Measurements from ENCODE around the gene ARMC2.
"Not testable (repeated sequence)": the region's sequence is repeated elsewhere in the genome, so short reads cannot be mapped to it uniquely, and the experiment has no call there.

ARMC2 gene

GRCh38 chr6:108896111-108896661 is 48.0 kb downstream of the ARMC2 start:
- no peak for DNase-seq
- TF ChIP-seq POLR2A (IDR thresholded peaks at IDR 0.05; ENCODE audit: low read length) (no peak), GATA1 (IDR thresholded peaks at IDR 0.05; ENCODE audit: low read depth, low read length) (no peak)

GRCh38 chr6:108897371-108897770 is 49.1 kb downstream of the ARMC2 start:
- peak; percentile 73 to 77 for DNase-seq
- no peak for TF ChIP-seq POLR2A (IDR thresholded peaks at IDR 0.05; ENCODE audit: low read length)
- no peak for TF ChIP-seq GATA1 (IDR thresholded peaks at IDR 0.05; ENCODE audit: low read depth, low read length)

GRCh38 chr6:108902382-108902792 is 54.2 kb downstream of the ARMC2 start:
- no peak for DNase-seq

GRCh38 chr6:108903796-108904195 is 55.6 kb downstream of the ARMC2 start:
- DNase-seq: no peak
- TF ChIP-seq POLR2A (IDR thresholded peaks at IDR 0.05; ENCODE audit: low read length) (no peak), GATA1 (IDR thresholded peaks at IDR 0.05; ENCODE audit: low read depth, low read length) (no peak)

More at GRCh38 chr6:108902382-108902792, 54.2 kb downstream of the ARMC2 start:
- no peak for TF ChIP-seq POLR2A (IDR thresholded peaks at IDR 0.05; ENCODE audit: low read length)
- no peak for TF ChIP-seq GATA1 (IDR thresholded peaks at IDR 0.05; ENCODE audit: low read depth, low read length)

GRCh38 chr6:108904741-108905140 is 56.5 kb downstream of the ARMC2 start:
- peak; percentile 35 to 58 for DNase-seq
- TF ChIP-seq GATA1 (IDR thresholded peaks at IDR 0.05; ENCODE audit: low read depth, low read length) (no peak), POLR2A (IDR thresholded peaks at IDR 0.05; ENCODE audit: low read length) (no peak)

- TF ChIP-seq POLR2A (IDR thresholded peaks at IDR 0.05; ENCODE audit: low read length) (no peak), GATA1 (IDR thresholded peaks at IDR 0.05; ENCODE audit: low read depth, low read length) (no peak)
These were observed 66.2 kb downstream of the ARMC2 start for GRCh38 chr6:108914235-108915022.

GRCh38 chr6:108915258-108915657 is 67.0 kb downstream of the ARMC2 start:
- TF ChIP-seq POLR2A (IDR thresholded peaks at IDR 0.05; ENCODE audit: low read length) (no peak), GATA1 (IDR thresholded peaks at IDR 0.05; ENCODE audit: low read depth, low read length) (no peak)

More at GRCh38 chr6:108914235-108915022, 66.2 kb downstream of the ARMC2 start:
- peak; percentile 68 to 78 for DNase-seq

GRCh38 chr6:108916026-108916686 is 67.9 kb downstream of the ARMC2 start:
- no peak for TF ChIP-seq GATA1 (IDR thresholded peaks at IDR 0.05; ENCODE audit: low read depth, low read length)
- TF ChIP-seq POLR2A (IDR thresholded peaks at IDR 0.05; ENCODE audit: low read length): no peak
- DNase-seq: no peak

More at GRCh38 chr6:108915258-108915657, 67.0 kb downstream of the ARMC2 start:
- no peak for DNase-seq

GRCh38 chr6:108920751-108921150 is 72.5 kb downstream of the ARMC2 start:
- DNase-seq: no peak
- no peak for TF ChIP-seq POLR2A (IDR thresholded peaks at IDR 0.05; ENCODE audit: low read length)
- no peak for TF ChIP-seq GATA1 (IDR thresholded peaks at IDR 0.05; ENCODE audit: low read depth, low read length)

GRCh38 chr6:108921547-108922361 is 73.5 kb downstream of the ARMC2 start:
- no peak for TF ChIP-seq GATA1 (IDR thresholded peaks at IDR 0.05; ENCODE audit: low read depth, low read length)
- no peak for TF ChIP-seq POLR2A (IDR thresholded peaks at IDR 0.05; ENCODE audit: low read length)
- no peak for DNase-seq

- DNase-seq: no peak
- TF ChIP-seq POLR2A (IDR thresholded peaks at IDR 0.05; ENCODE audit: low read length): no peak
- TF ChIP-seq GATA1 (IDR thresholded peaks at IDR 0.05; ENCODE audit: low read depth, low read length): no peak
These were observed 74.3 kb downstream of the ARMC2 start for GRCh38 chr6:108922499-108922898.

- DNase-seq: no peak
- TF ChIP-seq GATA1 (IDR thresholded peaks at IDR 0.05; ENCODE audit: low read depth, low read length): no peak
- TF ChIP-seq POLR2A (IDR thresholded peaks at IDR 0.05; ENCODE audit: low read length): no peak
These were observed 79.7 kb downstream of the ARMC2 start for GRCh38 chr6:108927927-108928326.

GRCh38 chr6:108928650-108929049 is 80.4 kb downstream of the ARMC2 start:
- no peak for TF ChIP-seq POLR2A (IDR thresholded peaks at IDR 0.05; ENCODE audit: low read length)
- no peak for TF ChIP-seq GATA1 (IDR thresholded peaks at IDR 0.05; ENCODE audit: low read depth, low read length)
- no peak for DNase-seq

- DNase-seq: not testable (repeated sequence)
These were observed 82.9 kb downstream of the ARMC2 start for GRCh38 chr6:108931090-108931489.

All from erythroblast (primary cell).